Dendritic cell treated with granulocyte-macrophage colony-stimulating factor and Interleukin-4, amounts not matched to agents 40 ng/mL and 50 ng/mL, for 4 days (primary cell): ENCODE measurements around the gene KCNS3.

ENCODE experiments used
- H3K27ac Mint-ChIP-seq: one replicate; pipeline ENCODE4 v1.8.0; 2022; ENCODE audit warnings: mild to moderate bottlenecking, mixed read lengths
- H3K27me3 Mint-ChIP-seq: one replicate; pipeline ENCODE4 v1.8.0; 2022; ENCODE audit warnings: mild to moderate bottlenecking, mixed read lengths
- H3K36me3 Mint-ChIP-seq: one replicate; pipeline ENCODE4 v1.8.0; 2022; ENCODE audit warnings: low read depth, mixed read lengths
- H3K4me1 Mint-ChIP-seq: one replicate; pipeline ENCODE4 v1.8.0; 2022; ENCODE audit warnings: low read depth, mixed read lengths
- H3K4me3 Mint-ChIP-seq: one replicate; pipeline ENCODE4 v1.8.0; 2022; ENCODE audit warnings: mild to moderate bottlenecking, moderate library complexity, mixed read lengths
- H3K9me3 Mint-ChIP-seq: one replicate; pipeline ENCODE4 v1.8.0; 2022; ENCODE audit warnings: mixed read lengths
- intact Hi-C: fragments of 100-400 bp; cut with micrococcal nuclease; formaldehyde crosslinking; loops from one replicate; pipeline ENCODE4 v1.15.0; 2022

The KCNS3 gene

DNA sequence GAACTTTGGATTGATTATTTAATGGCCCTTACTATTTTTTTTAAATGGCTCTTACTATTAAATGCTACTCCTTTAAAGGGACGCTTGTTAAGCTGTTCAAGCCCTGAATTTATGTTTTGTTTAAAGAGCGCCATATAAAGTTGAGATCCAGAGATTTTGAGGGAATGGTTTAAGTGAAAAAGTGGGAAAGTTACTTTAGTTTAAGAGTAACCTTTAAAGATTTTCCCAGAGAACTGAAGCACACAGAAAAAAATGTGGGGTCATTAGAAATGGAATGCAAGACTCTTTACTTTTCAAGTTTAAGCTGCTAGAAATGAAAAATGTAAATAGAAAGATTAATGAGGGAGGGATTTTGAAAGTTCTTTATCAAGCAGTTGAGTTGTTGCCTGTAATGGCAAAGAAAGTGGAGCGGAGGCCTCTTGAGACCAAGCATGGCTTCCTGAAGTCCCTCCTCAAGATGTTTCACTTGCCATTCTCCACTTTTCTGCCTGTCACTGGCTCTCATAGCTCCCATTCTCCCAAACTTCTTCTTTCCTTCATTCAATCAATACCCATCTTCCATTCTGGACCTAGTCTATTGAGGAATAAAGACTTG lies 93.2 kb downstream of the KCNS3 start:
- no peak overlapping the region for H3K4me3 Mint-ChIP-seq
- intact Hi-C loops = no loop called here
- no peaks in the 10 kb centered on the region for H3K4me1 Mint-ChIP-seq
- H3K9me3 Mint-ChIP-seq = no peaks in the 10 kb centered on the region
- no peak overlapping the region for H3K27ac Mint-ChIP-seq
- H3K36me3 Mint-ChIP-seq = no peaks in the 10 kb centered on the region
- H3K27me3 Mint-ChIP-seq = no peaks in the 10 kb centered on the region

- Mint-ChIP-seq H3K4me3 (no peak overlapping the region), H3K4me1 (no peaks in the 10 kb centered on the region), H3K27ac (no peak overlapping the region), H3K27me3 (no peaks in the 10 kb centered on the region), H3K36me3 (no peaks in the 10 kb centered on the region), H3K9me3 (no peaks in the 10 kb centered on the region)
- intact Hi-C loops = no loop called here
Measured at GRCh38 chr2:17972991-17973390, 94.5 kb downstream of the KCNS3 start.

- Mint-ChIP-seq H3K4me3 (no peak overlapping the region), H3K9me3 (no peaks in the 10 kb centered on the region), H3K4me1 (no peaks in the 10 kb centered on the region), H3K36me3 (no peaks in the 10 kb centered on the region), H3K27ac (no peak overlapping the region), H3K27me3 (no peaks in the 10 kb centered on the region)
- intact Hi-C loops = no loop called here
Measured at GRCh38 chr2:17975401-17975800, 96.9 kb downstream of the KCNS3 start.

DNA sequence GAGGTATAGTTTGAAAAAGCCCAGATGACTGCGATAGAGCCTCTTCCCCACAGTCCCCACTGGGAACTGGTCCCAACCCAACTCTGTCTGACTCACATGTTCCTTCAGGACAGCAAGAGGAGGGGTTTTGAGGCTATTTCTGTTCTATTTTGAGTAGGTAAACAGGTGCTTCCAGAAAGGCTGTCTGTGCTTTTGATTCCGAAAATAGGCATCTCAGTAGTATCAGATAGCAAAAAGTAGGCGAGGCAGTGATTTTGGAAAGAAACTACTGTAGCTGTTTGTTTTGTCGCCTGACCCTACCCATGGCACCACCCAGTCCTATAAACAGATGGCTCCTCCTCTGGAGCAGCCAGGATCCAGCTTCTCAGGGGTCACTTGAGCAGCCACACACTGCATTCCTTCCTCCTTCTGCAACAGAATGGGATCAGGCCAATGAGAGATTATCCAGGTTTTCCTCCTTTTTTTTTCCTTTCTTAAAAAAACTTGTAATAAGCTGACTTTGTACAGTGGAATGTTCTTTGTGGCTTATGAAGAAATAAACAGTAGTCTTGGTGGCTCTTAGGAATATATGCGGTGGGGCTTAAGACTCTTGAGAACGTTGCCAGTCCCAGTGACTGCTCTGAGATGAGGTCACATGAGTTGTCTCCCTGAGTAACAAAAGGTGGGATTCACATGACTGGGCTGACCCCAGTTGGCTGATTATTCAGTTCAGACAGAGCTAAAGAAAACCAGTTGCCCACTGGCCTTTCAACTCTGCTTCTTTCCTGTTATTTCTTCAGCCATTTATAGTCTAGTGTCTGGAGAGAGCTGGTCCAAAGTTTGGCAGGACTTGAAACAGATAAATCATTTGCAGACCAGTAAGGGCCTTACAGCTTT lies 98.6 kb downstream of the KCNS3 start:
- no peaks in the 10 kb centered on the region for H3K36me3 Mint-ChIP-seq
- no peaks in the 10 kb centered on the region for H3K4me1 Mint-ChIP-seq
- no peak overlapping the region for H3K4me3 Mint-ChIP-seq
- no peak overlapping the region for H3K27ac Mint-ChIP-seq
- H3K27me3 Mint-ChIP-seq = no peaks in the 10 kb centered on the region
- H3K9me3 Mint-ChIP-seq = no peaks in the 10 kb centered on the region
- intact Hi-C loops = no loop called here

DNA sequence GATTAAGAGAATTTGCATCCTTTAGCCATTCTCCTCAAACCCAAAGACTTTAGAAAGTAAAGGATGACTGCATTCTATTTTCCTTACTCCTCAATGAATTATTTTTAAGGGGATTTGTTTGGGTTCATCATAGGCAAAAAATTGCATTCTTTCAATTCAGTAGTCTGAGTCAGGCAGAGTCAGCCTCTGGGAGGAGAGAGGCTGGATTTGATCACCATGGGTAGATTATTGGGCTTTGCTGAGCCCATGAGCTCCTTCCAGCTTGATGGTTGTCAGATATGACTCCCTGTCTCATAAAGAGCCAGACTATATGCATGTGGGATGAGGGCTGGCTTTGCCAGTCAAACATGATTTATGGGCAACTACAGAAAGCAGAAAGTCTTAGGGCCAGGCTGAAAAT lies 101.2 kb downstream of the KCNS3 start:
- H3K4me1 Mint-ChIP-seq = no peaks in the 10 kb centered on the region
- intact Hi-C loops = no loop called here
- H3K27me3 Mint-ChIP-seq = no peaks in the 10 kb centered on the region
- H3K36me3 Mint-ChIP-seq = no peaks in the 10 kb centered on the region
- H3K4me3 Mint-ChIP-seq = no peak overlapping the region
- H3K9me3 Mint-ChIP-seq = no peaks in the 10 kb centered on the region
- H3K27ac Mint-ChIP-seq = no peak overlapping the region

GRCh38 chr2:17981936-17982335 lies 103.5 kb downstream of the KCNS3 start:
- Mint-ChIP-seq H3K36me3 (no peaks in the 10 kb centered on the region), H3K4me1 (no peaks in the 10 kb centered on the region), H3K9me3 (no peaks in the 10 kb centered on the region), H3K27ac (no peak overlapping the region), H3K27me3 (no peaks in the 10 kb centered on the region), H3K4me3 (no peak overlapping the region)
- intact Hi-C loops = no loop called here
